CD4-positive, alpha-beta T cell treated with Interleukin-4 for 4 hours (primary cell): Measurements from ENCODE around the gene YTHDF1.
"Not testable (repeated sequence)": the region's sequence is repeated elsewhere in the genome, so short reads cannot be mapped to it uniquely, and the experiment has no call there.

Experiments used
- DNase-seq: peaks from one replicate; pipeline ENCODE4 v3.0.0-alpha.2; 2020

Gene YTHDF1

GRCh38 chr20:63225082-63225454 is 9.1 kb upstream of the YTHDF1 start:
- DNase-seq = no peak

GRCh38 chr20:63224412-63225081 is 8.6 kb upstream of the YTHDF1 start:
- no peak for DNase-seq

- no peak for DNase-seq
Observed at GRCh38 chr20:63223826-63224207, 7.9 kb upstream of the YTHDF1 start.

DNA sequence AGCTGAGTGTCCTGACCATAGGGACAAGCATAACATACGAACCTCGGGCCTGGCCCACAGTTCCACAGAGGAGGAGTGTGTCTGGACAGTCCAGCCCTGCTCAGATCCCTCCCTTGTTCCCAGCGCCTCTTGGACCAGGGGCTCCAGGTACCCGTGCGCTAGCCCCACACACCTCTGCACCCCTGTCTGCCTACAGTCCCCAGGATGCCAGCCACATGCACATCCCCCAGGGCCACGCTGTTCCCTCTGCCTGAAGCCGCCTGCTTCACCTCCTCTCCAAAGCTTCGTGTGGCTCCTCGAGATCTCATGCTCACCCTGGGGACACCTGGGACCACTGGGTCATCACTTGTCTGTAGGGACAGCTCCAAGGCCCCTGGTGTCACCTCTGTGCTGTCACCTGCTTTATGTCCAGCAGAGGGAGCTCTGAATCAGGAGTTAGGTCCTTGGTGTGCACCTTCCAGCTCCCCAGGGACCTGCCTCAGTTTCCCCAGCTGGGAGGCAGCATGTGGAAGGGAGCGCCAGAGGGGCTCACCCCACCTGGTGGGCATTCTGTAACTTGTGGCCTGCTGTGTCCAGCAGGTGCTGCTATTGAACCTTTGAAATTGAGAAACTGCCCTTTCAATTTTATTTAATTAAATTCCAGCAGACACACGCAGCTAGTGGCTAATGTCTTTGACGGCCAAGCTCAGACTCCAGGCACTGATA is 7.3 kb upstream of the YTHDF1 start:
- DNase-seq = peak; percentile 42

GRCh38 chr20:63222541-63222940 is 6.6 kb upstream of the YTHDF1 start:
- no peak for DNase-seq

GRCh38 chr20:63221400-63222053 is 5.6 kb upstream of the YTHDF1 start:
- not testable (repeated sequence) for DNase-seq

DNA sequence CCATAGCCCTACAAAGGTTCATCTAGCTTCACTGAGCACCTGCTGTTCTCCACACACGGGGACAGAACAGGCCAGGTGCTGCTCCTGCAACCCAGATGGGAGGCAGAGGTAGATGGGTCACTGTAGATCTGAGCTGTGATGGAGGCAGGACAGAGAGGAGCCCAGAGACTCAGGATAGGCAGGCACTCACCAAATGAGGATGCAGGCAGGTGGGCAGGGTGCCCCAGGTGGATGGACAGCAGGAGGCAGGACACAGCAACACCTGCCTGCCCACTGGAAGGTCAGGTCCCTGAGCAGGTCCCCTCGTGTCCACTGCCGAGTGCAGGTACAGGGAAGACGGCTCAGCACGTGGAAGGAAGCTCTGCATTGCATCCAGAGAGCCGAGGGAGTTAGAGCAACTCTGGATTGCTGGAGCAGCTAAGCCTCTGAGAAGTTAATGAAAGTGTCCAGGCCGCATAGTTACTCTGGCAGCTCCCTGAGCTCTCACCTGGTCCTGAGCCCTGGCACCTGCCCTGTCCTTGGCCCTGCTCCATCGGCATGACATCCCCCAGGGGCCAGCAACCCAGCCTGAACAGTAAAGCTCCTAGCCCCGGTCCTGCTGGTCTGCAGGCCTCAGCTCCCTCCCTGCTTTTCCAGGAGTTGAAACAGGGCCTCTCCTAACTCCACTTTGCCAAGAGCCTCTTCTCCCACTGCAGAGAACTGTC is 4.9 kb upstream of the YTHDF1 start:
- DNase-seq = no peak

DNA sequence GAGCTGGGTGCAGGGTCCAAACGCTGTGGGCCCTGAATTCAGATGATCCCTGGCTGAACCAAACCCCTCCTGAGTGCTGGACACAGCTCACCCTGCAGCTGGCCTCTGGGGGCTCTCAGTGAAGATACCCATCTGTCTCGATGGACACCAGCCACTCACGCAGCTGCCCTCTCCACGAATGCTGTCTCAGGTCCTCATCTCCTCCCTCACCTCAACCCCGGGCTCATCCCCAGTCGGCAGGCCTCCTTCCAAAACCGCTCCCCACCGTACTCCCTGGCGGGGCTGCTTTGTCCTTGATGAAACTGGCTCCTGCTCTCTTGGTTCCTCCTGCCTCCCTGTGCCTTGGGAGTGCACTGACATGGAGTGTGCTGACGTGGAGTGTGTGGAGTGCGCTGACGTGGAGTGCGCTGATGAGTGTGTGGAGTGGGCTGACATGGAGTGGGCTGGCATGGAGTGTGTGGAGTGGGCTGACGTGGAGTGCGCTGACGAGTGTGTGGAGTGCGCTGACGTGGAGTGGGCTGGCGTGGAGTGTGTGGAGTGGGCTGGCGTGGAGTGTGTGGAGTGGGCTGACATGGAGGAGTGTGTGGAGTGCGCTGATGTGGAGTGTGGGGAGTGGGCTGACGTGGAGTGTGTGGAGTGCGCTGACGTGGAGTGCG is 4.1 kb upstream of the YTHDF1 start:
- no peak for DNase-seq

- no peak for DNase-seq
Observed at GRCh38 chr20:63219447-63219821, 3.5 kb upstream of the YTHDF1 start.

DNA sequence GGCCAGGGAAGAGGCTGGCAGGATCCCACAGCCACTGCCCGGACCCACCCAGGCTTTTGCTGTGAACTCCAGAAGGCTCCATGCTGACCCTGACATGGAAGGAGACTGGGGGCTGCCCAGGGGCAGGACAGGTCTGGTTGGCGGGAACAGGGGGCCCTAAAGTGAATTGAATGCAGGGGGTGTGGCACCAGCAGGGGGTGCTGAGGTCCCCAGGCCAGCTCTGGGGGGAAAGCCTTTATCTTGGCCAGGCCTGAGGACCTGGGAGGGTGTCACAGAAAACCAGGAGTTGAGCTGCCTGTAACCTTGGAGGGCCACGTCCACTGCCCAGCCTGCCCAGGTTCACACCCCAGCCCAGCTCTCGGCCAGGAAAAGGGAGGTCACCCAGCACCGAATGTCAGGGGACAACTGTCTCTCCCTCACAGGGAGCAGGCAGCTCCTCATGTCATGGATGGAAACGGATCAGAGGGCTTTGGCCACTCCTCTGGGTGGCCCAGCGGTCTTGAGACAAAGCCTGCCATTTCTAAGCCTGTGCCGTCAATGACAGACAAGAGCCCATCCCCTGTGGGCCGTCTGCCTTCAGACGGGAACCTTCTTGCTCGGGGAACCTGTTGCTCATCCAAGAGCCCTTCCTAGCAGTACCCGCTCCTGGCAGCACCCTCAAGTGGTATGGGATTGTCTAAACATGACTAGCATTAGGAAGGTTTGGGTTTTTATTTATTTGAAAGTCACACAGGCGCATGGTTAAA is 2.9 kb upstream of the YTHDF1 start:
- no peak for DNase-seq

DNA sequence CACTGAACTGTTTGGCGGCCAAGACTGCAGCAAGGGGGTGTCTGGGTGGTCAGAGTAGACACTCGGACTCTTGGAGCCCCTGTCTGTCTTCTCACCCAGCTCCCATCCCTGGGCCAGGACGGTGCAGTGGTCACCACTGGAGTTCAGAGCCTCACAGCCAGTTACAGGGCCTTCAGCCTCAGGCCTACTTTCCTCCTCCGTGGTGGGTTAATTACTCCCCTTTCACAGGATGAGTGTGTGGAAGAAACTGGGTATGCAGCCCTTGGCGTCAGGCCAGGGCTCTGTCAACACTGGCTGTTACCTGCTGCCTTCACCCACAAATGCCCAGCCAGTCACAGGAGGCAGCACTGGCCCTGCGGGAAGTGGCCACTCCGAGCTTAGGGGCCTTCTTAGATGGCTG is 1.8 kb upstream of the YTHDF1 start:
- no peak for DNase-seq

GRCh38 chr20:63216849-63217471 is 1.0 kb upstream of the YTHDF1 start:
- DNase-seq = no peak

GRCh38 chr20:63215101-63216040 is 560 bp downstream of the YTHDF1 start:
- no peak for DNase-seq

DNA sequence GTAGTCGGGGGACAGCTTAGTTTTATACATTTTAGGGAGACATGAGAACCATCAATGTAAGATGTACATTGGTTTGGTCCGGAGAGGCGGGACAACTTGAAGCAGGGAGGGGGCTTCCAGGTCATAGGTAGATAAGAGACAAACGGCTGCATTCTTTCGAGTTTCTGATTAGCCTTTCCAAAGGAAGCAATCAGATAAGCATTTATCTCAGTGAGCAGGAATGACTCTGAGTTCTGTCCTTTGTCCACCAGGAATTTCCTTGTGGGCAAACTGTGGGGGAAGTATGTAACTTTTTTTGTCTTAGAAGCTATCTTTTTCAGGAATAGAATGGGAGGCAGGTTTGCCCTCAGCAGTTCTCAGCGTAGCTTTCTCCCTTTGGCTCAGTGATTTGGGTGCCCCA is 1.4 kb downstream of the YTHDF1 start:
- DNase-seq = no peak

DNA sequence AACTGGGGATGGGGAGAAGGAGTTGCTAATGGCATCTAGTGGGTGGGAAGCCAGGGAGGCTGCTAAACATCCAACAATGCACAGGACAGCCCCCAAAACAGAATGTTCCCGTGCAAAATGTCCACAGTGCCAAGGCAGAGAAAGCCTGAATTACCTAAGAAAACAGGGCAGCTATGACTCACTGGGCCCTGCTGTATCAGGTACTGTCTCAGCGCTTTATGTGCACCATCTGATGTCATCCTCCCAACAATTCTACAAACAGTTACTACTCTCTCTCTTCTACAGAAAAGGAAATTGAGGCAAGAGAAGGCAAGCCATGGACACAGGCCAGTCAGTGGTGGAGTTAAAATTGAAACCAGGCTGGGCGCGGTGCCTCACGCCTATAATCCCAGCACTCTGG is 3.1 kb downstream of the YTHDF1 start:
- DNase-seq = no peak

GRCh38 chr20:63212393-63212730 is 3.6 kb downstream of the YTHDF1 start:
- no peak for DNase-seq

DNA sequence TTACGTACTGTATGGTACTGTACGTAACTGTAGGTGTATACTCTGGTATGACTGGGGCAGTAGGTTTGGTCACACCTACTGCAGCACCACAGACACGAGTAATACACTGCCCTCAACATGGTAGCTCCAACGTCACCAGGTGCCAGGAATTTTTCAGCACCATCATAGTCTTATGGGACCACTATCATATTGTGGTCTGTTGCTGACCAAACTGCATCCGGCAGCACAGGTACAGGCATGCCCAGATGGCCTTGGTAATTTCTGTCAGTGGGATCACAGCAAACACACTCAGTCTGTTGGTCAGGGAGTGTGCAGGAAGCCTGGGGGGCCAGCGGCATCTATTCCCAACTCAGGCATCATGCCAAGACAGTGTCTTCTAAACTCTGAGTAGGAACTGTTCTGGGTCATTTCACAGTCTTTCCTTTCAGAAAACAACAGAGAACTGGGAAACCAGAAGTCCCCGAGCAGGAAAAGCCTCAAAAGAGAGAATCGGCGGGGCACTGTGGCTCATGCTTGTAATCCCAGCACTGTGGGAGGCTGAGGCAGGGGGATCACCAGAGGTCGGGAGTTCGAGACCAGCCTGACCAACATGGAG is 5.8 kb downstream of the YTHDF1 start:
- no peak for DNase-seq

DNA sequence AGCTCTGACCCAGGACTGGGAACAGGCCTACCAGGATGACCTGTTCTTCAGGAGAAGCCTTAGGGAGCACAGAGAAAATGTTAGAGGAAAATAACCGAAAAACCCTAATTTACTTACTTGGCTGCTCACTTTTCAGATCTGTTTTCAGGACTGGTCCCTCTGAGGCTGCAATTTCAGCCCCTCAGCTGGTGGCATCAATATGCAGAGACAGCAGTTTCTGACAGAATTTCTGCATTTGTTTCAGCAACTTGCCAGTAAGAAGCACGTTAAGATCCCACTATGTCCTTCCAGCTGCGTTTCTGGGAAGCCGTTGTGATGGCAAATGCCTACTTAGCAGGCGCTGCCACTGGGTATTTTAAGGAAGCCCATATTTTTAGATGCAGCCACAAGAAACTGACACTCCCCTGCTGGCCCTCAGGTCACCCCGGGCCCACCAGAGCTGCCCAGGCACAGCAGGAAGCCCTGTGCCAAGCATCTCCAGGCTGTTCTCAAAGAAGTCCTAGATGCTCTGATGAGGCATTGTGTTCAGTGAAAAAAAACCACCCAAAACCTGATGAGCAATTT is 7.5 kb downstream of the YTHDF1 start:
- no peak for DNase-seq

DNA sequence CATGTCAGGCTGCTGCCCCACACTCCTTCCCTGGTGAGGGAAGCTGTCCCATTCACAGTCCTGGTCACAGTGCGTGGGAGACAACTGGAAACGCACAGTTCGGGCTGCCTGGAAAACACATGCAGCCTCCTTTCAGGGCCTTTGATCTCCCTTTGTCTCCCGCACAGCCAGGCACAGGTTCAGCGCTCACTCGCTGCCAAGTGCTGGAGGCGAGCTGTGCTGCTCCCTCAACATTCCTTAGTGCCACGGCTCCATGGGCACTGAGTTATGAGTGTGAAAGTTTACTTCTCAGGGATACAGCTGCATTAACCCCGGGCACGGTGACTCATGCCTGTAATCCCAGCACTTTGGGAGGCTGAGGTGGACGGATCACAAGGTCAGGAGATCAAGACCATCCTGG is 9.1 kb downstream of the YTHDF1 start:
- DNase-seq = no peak

GRCh38 chr20:63205896-63206295 is 10.0 kb downstream of the YTHDF1 start:
- DNase-seq = no peak
